Caco-2 (cell line): ENCODE results near the gene ACSS1. TPM values are rescaled to one million over a fixed set of nuclear protein-coding genes. Genes with fewer than 3 reads are reported as not detected.

Experiments
- BruUV-seq: library from RNA; stranded (reverse); fragments of 400-500 nt; replicated peaks from 2 replicates; lab custom pipeline; 2021; lab: Mats Ljungman, UMichigan
- CTCF ChIA-PET: fragments of 300-600 bp; sonication (Branson Sonifier 250); formaldehyde crosslinking; loops from one replicate; lab custom pipeline; 2022; ENCODE audit warnings: antibody characterized with exemption; lab: Charles Lee
- POLR2A ChIA-PET: fragments of 300-600 bp; sonication (Branson Sonifier 250); formaldehyde crosslinking; loops from one replicate; lab custom pipeline; 2022; ENCODE audit warnings: antibody characterized with exemption; lab: Charles Lee
- DNase-seq, 2 experiments: peaks; one replicate each; pipeline versions ENCODE4 v3.0.0 to v3.0.0-alpha.2; 2020 to 2022
- H3K27me3 ChIP-seq: replicated peaks from 2 replicates; pipeline ENCODE4 v1.6.0; 2011; ENCODE audit warnings: low read length; ENCODE audit not compliant: control insufficient read depth, insufficient read depth
- H3K36me3 ChIP-seq: 2 replicates; pipeline ENCODE4 v1.5.1; 2011; ENCODE audit warnings: low read length; ENCODE audit not compliant: control insufficient read depth, insufficient read depth
- H3K4me1 ChIP-seq: fragments of 250-450 bp; sonication (Bioruptor Pico); 2 replicates; pipeline ENCODE4 v1.5.1; 2020; ENCODE audit warnings: mild to moderate bottlenecking
- H3K4me3 ChIP-seq: 2 replicates; pipeline ENCODE4 v1.5.1; 2011; ENCODE audit warnings: low read depth, mild to moderate bottlenecking, control low read depth, low read length
- H3K9me3 ChIP-seq: fragments of 250-450 bp; sonication (Bioruptor Pico); 2 replicates; pipeline ENCODE4 v1.5.1; 2020; ENCODE audit warnings: mild to moderate bottlenecking, moderate library complexity
- H3K27ac Mint-ChIP-seq: one replicate; pipeline ENCODE4 v1.8.0; 2022; ENCODE audit warnings: mixed read lengths; ENCODE audit not compliant: unreplicated experiment
- H3K27me3 Mint-ChIP-seq: one replicate; pipeline ENCODE4 v1.8.0; 2022; ENCODE audit warnings: mixed read lengths; ENCODE audit not compliant: insufficient read depth, unreplicated experiment
- H3K36me3 Mint-ChIP-seq: one replicate; pipeline ENCODE4 v1.8.0; 2022; ENCODE audit warnings: mild to moderate bottlenecking, mixed read lengths; ENCODE audit not compliant: insufficient read depth, unreplicated experiment
- H3K4me1 Mint-ChIP-seq: one replicate; pipeline ENCODE4 v1.8.0; 2022; ENCODE audit warnings: low read depth, mixed read lengths; ENCODE audit not compliant: unreplicated experiment
- H3K4me3 Mint-ChIP-seq: one replicate; pipeline ENCODE4 v1.8.0; 2022; ENCODE audit warnings: mild to moderate bottlenecking, moderate library complexity, mixed read lengths; ENCODE audit not compliant: unreplicated experiment
- H3K9me3 Mint-ChIP-seq: one replicate; pipeline ENCODE4 v1.8.0; 2022; ENCODE audit warnings: mixed read lengths; ENCODE audit not compliant: unreplicated experiment
- intact Hi-C: fragments of 100-400 bp; cut with micrococcal nuclease; formaldehyde crosslinking; loops from one replicate; pipeline ENCODE4 v1.10.0; 2022; ENCODE audit not compliant: unreplicated experiment
- total RNA-seq: library from RNA; stranded (reverse); gene quantifications from 2 replicates; pipeline ENCODE4 v1.2.3, GENCODE V29; 2022
- TF ChIP-seq, protein P1 (sequence below), 2 experiments: fragments of 200-600 bp in 1 of 2; IDR thresholded peaks; 1 replicate in 1 of 2; 2 replicates in 1 of 2; pipeline versions ENCODE4 v1.5.1 to v1.8.0; 2011 to 2022; ENCODE audit warnings: antibody characterized with exemption in 1 of 2, control low read depth in 1 of 2, inconsistent platforms in 1 of 2, low read depth in 1 of 2, low read length in 1 of 2, mild to moderate bottlenecking in 1 of 2, moderate library complexity in 1 of 2; ENCODE audit not compliant: insufficient read depth in 1 of 2, severe bottlenecking in 1 of 2, unreplicated experiment in 1 of 2

The ACSS1 gene
- total RNA-seq, 1 experiment from 2014 or later = 113 TPM

DNA sequence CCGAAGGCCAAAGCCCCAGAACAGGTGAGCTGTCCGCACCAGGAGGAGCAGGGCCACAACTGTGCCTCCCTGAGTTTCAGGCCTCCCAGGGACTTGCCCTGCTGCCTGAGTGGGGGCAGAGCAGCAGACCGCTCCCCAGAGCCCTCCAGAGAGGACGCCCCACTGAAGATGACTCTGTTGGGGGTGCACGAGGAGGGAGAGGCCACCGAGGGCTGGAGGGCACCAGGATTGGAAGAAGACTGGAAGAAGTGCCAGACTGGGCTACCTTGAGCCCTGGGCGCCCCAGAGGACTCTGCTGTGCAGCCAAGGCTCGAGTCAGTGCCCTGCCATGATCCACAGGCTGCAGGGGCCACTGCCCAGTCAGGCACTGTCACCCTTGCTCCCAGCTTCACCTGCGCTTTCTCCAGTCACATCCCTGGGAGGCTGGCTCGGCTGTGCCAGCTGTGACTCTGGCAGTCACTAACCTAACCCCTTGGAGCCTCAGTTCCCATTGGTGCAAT is 97.6 kb downstream of the ACSS1 start:
- no peaks in the 10 kb centered on the region for H3K4me1 Mint-ChIP-seq
- 0 out of 2 replicates have a peak, but pooled peaks cover 2% of the 10 kb centered on the region for H3K4me1 ChIP-seq
- H3K4me3 Mint-ChIP-seq = no peak overlapping the region
- CTCF ChIA-PET = no interaction called here
- H3K36me3 Mint-ChIP-seq = peaks cover 32% of the 10 kb centered on the region
- POLR2A ChIA-PET = no interaction called here
- BruUV-seq = no TSS peak
- H3K9me3 ChIP-seq = no peaks in the 10 kb centered on the region
- H3K9me3 Mint-ChIP-seq = no peaks in the 10 kb centered on the region
- no peaks in the 10 kb centered on the region for H3K27me3 Mint-ChIP-seq
- H3K27me3 ChIP-seq = no peaks in the 10 kb centered on the region
- H3K4me3 ChIP-seq = no peak overlapping the region
- H3K36me3 ChIP-seq = peaks cover 1% of the 10 kb centered on the region; the same call in 1 of the 2 replicates
- TF ChIP-seq, protein P1, sequence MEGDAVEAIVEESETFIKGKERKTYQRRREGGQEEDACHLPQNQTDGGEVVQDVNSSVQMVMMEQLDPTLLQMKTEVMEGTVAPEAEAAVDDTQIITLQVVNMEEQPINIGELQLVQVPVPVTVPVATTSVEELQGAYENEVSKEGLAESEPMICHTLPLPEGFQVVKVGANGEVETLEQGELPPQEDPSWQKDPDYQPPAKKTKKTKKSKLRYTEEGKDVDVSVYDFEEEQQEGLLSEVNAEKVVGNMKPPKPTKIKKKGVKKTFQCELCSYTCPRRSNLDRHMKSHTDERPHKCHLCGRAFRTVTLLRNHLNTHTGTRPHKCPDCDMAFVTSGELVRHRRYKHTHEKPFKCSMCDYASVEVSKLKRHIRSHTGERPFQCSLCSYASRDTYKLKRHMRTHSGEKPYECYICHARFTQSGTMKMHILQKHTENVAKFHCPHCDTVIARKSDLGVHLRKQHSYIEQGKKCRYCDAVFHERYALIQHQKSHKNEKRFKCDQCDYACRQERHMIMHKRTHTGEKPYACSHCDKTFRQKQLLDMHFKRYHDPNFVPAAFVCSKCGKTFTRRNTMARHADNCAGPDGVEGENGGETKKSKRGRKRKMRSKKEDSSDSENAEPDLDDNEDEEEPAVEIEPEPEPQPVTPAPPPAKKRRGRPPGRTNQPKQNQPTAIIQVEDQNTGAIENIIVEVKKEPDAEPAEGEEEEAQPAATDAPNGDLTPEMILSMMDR (IDR thresholded peaks at IDR 0.05; ENCODE audit: insufficient read depth in 1 of 2, low read depth in 1 of 2, low read length in 1 of 2, severe bottlenecking in 1 of 2, unreplicated experiment in 1 of 2) = no peak
- no peak for DNase-seq
- intact Hi-C loops = no loop called here
- H3K27ac Mint-ChIP-seq = no peak overlapping the region

DNA sequence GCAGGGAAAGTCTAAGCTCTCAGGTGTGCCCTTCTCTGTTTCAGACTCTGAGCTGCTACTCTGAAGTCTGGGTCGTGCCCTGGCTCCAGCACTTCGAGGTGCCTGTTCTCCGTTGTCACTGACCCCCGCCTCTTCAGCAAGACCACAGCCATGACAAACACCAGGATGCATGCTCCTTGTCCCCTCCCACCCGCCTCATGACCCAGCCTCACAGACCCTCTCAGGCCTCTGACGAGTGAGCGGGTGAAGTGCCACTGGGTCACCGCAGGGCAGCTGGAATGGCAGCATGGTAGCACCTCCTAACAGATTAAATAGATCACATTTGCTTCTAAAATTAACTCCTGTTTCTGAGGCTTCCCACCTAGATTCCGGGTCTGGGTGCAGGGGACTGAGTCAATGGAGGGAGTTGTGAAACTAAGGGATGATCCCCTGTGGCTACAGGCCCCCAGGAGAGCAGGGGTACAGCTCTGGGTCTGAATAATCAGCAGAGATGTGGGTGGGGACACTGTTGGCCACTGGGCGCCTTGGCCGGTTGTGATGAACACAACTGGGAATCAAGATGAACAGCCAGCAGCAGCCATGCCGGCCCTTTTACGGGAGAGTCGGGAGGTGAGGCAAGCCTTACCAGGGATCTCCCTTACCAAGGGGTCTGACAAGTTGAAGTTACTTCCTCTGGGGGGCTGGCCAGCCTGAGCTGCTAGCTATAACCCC is 98.2 kb downstream of the ACSS1 start:
- intact Hi-C loops = no loop called here
- Histone ChIP-seq H3K4me3 (no peak overlapping the region), H3K36me3 (peaks cover 1% of the 10 kb centered on the region; the same call in 1 of the 2 replicates), H3K9me3 (no peaks in the 10 kb centered on the region), H3K27me3 (no peaks in the 10 kb centered on the region), H3K4me1 (0 out of 2 replicates have a peak, but pooled peaks cover 2% of the 10 kb centered on the region)
- no peak for DNase-seq
- ChIA-PET POLR2A (no interaction called here), CTCF (no interaction called here)
- Mint-ChIP-seq H3K27ac (no peak overlapping the region), H3K4me3 (no peak overlapping the region), H3K4me1 (no peaks in the 10 kb centered on the region), H3K9me3 (no peaks in the 10 kb centered on the region), H3K36me3 (peaks cover 31% of the 10 kb centered on the region), H3K27me3 (no peaks in the 10 kb centered on the region)
- no TSS peak for BruUV-seq
- TF ChIP-seq, protein P1 (IDR thresholded peaks at IDR 0.05; ENCODE audit: insufficient read depth in 1 of 2, low read depth in 1 of 2, low read length in 1 of 2, severe bottlenecking in 1 of 2, unreplicated experiment in 1 of 2) = no peak

DNA sequence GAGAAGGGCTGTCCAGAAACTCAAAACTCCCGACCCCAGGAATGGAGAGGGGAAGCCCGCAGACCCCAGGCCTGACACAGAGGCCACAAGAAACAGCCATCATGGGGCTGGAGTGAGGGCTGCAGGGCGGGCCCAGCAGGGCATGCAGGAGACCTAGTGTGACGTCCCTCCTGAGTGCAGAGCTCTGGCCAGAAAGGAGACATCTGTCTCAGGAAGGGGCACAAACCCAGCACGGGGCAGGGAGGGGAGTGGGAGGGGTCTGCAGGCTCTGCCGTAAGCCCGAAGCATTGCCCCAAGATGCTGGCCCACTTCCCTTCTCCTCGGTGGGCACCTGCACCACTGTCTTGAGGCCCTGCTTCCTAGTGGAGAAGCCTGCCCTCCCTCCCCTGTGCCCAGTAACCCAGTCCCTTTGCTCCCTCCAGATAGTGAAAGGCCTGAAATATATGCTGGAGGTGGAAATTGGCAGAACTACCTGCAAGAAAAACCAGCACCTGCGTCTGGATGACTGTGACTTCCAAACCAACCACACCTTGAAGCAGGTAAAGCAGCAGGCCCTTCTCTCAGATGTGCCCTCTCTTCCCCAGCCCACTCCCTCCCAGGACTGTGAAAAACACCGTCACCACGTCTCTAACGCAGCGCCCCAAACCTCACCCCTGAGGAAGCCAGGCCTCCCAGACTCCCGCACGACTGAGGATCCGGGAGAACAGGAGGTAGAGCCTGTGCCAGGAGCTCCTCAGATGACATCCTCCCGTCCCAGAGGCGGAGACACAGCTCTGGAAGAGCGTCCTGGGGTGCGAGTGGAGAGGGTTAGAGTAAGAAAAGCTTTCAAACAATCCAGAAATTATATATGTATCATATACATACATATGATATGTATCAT is 99.2 kb downstream of the ACSS1 start:
- H3K4me3 Mint-ChIP-seq = no peak overlapping the region
- POLR2A ChIA-PET = no interaction called here
- DNase-seq = no peak

More for the DNA sequence above, 99.2 kb downstream of the ACSS1 start:
- no TSS peak for BruUV-seq
- TF ChIP-seq, protein P1 (IDR thresholded peaks at IDR 0.05; ENCODE audit: insufficient read depth in 1 of 2, low read depth in 1 of 2, low read length in 1 of 2, severe bottlenecking in 1 of 2, unreplicated experiment in 1 of 2) = no peak
- H3K4me3 ChIP-seq = no peak overlapping the region
- no peaks in the 10 kb centered on the region for H3K4me1 Mint-ChIP-seq
- CTCF ChIA-PET = no interaction called here
- no peaks in the 10 kb centered on the region for H3K27me3 ChIP-seq
- intact Hi-C loops = no loop called here
- H3K9me3 Mint-ChIP-seq = no peaks in the 10 kb centered on the region
- no peaks in the 10 kb centered on the region for H3K9me3 ChIP-seq
- peaks cover 1% of the 10 kb centered on the region; the same call in 1 of the 2 replicates for H3K36me3 ChIP-seq
- H3K4me1 ChIP-seq = 0 out of 2 replicates have a peak, but pooled peaks cover 2% of the 10 kb centered on the region
- no peaks in the 10 kb centered on the region for H3K27me3 Mint-ChIP-seq
- peaks cover 25% of the 10 kb centered on the region for H3K36me3 Mint-ChIP-seq
- no peak overlapping the region for H3K27ac Mint-ChIP-seq
